Liver (tissue), 9 donors: ENCODE results near the gene GPR6. TPM values are rescaled to one million over a fixed set of nuclear protein-coding genes. Genes with fewer than 3 reads are reported as not detected.

Source experiments
- DNase-seq: peaks from one replicate; pipeline ENCODE4 v3.0.0-alpha.2; 2017; ENCODE audit warnings: low spot score
- H3K27ac ChIP-seq, 2 donors: one replicate each; pipeline ENCODE4 v1.7.0; 2013; ENCODE audit warnings: inconsistent platforms in 2 of 2, low read length in 2 of 2, control low read depth in 1 of 2, low read depth in 1 of 2, mild to moderate bottlenecking in 1 of 2
- H3K27me3 ChIP-seq, 4 donors: one replicate each; pipeline versions ENCODE4 v1.6.1 to v1.7.0; 2013; ENCODE audit warnings: low read length in 3 of 4, inconsistent platforms in 1 of 4, mild to moderate bottlenecking in 1 of 4, moderate library complexity in 1 of 4; ENCODE audit not compliant: control insufficient read depth in 4 of 4, insufficient read depth in 4 of 4
- H3K36me3 ChIP-seq, 4 donors: one replicate each; pipeline versions ENCODE4 v1.6.1 to v1.7.0; 2013; ENCODE audit warnings: low read length in 3 of 4, mild to moderate bottlenecking in 3 of 4, low read depth in 1 of 4, moderate library complexity in 1 of 4; ENCODE audit not compliant: control insufficient read depth in 4 of 4, insufficient read depth in 3 of 4
- H3K4me1 ChIP-seq, 4 donors: one replicate each; pipeline versions ENCODE4 v1.6.1 to v1.7.0; 2013; ENCODE audit warnings: low read length in 3 of 4, mild to moderate bottlenecking in 3 of 4, moderate library complexity in 1 of 4; ENCODE audit not compliant: control insufficient read depth in 4 of 4, insufficient read depth in 4 of 4
- H3K4me3 ChIP-seq, 3 donors: one replicate each; pipeline versions ENCODE4 v1.6.1 to v1.7.0; 2013; ENCODE audit warnings: low read length in 3 of 3, control low read depth in 1 of 3, low read depth in 1 of 3, mild to moderate bottlenecking in 1 of 3
- H3K9ac ChIP-seq, 2 donors: one replicate each; pipeline ENCODE4 v1.7.0; 2013; ENCODE audit warnings: low read length in 2 of 2, mild to moderate bottlenecking in 2 of 2, moderate library complexity in 2 of 2, control low read depth in 1 of 2, low read depth in 1 of 2
- H3K9me3 ChIP-seq, 4 donors: one replicate each; pipeline versions ENCODE4 v1.6.1 to v1.7.0; 2013; ENCODE audit warnings: low read length in 3 of 4; ENCODE audit not compliant: control insufficient read depth in 4 of 4
- EGR1 ChIP-seq, 2 donors: IDR thresholded peaks; 2 replicates each; pipeline ENCODE4 v1.6.1; 2016 to 2018; ENCODE audit warnings: antibody characterized with exemption in 2 of 2, low read depth in 2 of 2
- JUND ChIP-seq, 2 donors: IDR thresholded peaks; 2 replicates each; pipeline ENCODE4 v1.6.1; 2016; ENCODE audit warnings: antibody characterized with exemption in 2 of 2
- NR2F2 ChIP-seq: IDR thresholded peaks from 2 replicates; pipeline ENCODE4 v1.6.1; 2016; ENCODE audit warnings: antibody characterized with exemption
- SP1 ChIP-seq: IDR thresholded peaks from 2 replicates; pipeline ENCODE4 v1.6.1; 2018; ENCODE audit warnings: antibody characterized with exemption, mild to moderate bottlenecking
- TAF1 ChIP-seq: conservative IDR thresholded peaks from 2 replicates; pipeline ENCODE4 v1.6.1; 2016; ENCODE audit warnings: antibody characterized with exemption, mild to moderate bottlenecking
- YY1 ChIP-seq: IDR thresholded peaks from 2 replicates; pipeline ENCODE4 v1.6.1; 2016; ENCODE audit warnings: antibody characterized with exemption, mild to moderate bottlenecking
- WGBS: extraction: QIAGEN DNeasy Blood & Tissue Kit; methylation state at CpG from one replicate; pipeline ENCODE4 v1.1.7; 2013; 5-methylcytosine and 5-hydroxymethylcytosine counted together
- polyA plus RNA-seq, 2 donors: library from polyadenylated mRNA; stranded (reverse) in 1 of 2; unstranded in 1 of 2; fragments of 200-250 nt in 1 of 2; fragments of >200 nt in 1 of 2; fragmentation: Nextera tagmentation in 1 of 2; extraction: Ambion mirVana in 1 of 2; gene quantifications; one replicate each; pipeline versions ENCODE4 v1.2.1 to v1.2.3, GENCODE V29; 2013 to 2015
- total RNA-seq, 2 donors: library from RNA; depleted of rRNA; stranded (reverse); fragments of >200 nt; gene quantifications; one replicate each; pipeline ENCODE4 v1.2.3, GENCODE V29; 2014
- TF ChIP-seq, protein P1 (sequence below): IDR thresholded peaks from 2 replicates; pipeline ENCODE4 v1.6.1; 2016; ENCODE audit warnings: antibody characterized with exemption
- TF ChIP-seq, protein P2 (sequence below): IDR thresholded peaks from 2 replicates; pipeline ENCODE4 v1.6.1; 2016; ENCODE audit warnings: antibody characterized with exemption
- TF ChIP-seq, protein P3 (sequence below): IDR thresholded peaks from 2 replicates; pipeline ENCODE4 v1.6.1; 2016; ENCODE audit warnings: antibody characterized with exemption, mild to moderate bottlenecking
- TF ChIP-seq, protein P4 (sequence below): fragments of 150-350 bp; IDR thresholded peaks from 2 replicates; pipeline ENCODE4 v1.5.1; 2017; ENCODE audit warnings: improper control_type of control experiment, low read depth, low read length; ENCODE audit not compliant: missing input control
- TF ChIP-seq, protein P5 (sequence below): IDR thresholded peaks from 2 replicates; pipeline ENCODE4 v1.6.1; 2016; ENCODE audit warnings: antibody characterized with exemption
- donor health status: healthy.
- donor health status: healthy.
- donor health status: healthy.
- donor health status: healthy.
- donor health status: healthy.

The GPR6 gene
- total and polyA plus RNA-seq, 4 donors: not detected

DNA sequence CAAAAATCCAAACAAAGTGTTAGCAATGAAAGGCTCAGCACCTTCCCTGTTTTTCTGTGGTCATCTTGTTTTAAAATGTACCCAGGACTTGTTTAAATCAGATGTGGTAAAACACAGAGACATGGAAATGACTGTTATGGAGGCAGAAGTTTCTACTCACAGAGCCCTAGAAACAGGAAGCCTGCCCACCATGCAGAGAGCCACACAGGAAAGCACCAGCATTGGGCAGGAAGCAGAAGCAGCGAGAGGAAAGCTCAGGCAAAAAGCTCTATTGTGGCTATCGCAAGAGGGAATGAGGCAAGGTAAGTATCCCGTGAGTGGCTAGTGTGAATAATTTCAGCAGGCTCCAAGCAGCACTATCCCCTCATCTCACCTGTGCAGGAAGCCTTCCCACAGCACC is 42.8 kb downstream of the GPR6 start (continued):
- TF ChIP-seq YY1 (no peak), SP1 (no peak)
- TF ChIP-seq, protein P1, sequence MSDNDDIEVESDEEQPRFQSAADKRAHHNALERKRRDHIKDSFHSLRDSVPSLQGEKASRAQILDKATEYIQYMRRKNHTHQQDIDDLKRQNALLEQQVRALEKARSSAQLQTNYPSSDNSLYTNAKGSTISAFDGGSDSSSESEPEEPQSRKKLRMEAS: no peak
- TF ChIP-seq, protein P2, sequence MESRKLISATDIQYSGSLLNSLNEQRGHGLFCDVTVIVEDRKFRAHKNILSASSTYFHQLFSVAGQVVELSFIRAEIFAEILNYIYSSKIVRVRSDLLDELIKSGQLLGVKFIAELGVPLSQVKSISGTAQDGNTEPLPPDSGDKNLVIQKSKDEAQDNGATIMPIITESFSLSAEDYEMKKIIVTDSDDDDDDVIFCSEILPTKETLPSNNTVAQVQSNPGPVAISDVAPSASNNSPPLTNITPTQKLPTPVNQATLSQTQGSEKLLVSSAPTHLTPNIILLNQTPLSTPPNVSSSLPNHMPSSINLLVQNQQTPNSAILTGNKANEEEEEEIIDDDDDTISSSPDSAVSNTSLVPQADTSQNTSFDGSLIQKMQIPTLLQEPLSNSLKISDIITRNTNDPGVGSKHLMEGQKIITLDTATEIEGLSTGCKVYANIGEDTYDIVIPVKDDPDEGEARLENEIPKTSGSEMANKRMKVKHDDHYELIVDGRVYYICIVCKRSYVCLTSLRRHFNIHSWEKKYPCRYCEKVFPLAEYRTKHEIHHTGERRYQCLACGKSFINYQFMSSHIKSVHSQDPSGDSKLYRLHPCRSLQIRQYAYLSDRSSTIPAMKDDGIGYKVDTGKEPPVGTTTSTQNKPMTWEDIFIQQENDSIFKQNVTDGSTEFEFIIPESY: no peak

DNA sequence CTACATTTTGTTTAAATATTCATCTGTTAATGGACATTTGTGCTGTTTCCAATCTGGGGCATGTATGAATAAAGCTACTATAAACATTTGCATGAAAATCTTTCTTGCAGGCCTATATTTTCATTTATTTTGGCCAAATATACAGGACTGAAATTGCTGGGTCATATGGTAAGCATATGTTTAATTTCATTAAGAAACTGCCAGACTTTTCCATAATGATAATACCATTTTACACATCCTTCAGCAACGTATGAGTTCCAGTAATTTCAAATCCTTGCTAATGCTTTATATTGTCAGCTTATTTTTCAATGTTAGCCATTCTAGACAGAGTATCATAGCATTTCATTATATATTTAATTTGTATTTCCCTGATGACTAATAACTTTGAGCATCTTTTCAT is 51.0 kb downstream of the GPR6 start:
- Histone ChIP-seq H3K9ac (no peak overlapping the region), H3K27ac (no peak overlapping the region), H3K4me3 (no peak overlapping the region), H3K4me1 (no peaks in the 10 kb centered on the region), H3K36me3 (no peaks in the 10 kb centered on the region), H3K9me3 (no peaks in the 10 kb centered on the region), H3K27me3 (no peaks in the 10 kb centered on the region)
- 76% methylated on average over 1 of the region's 1 CpG for WGBS
- DNase-seq: no peak
- TF ChIP-seq NR2F2 (no peak), TAF1 (no peak), JUND (IDR thresholded peaks at IDR 0.05) (no peak), EGR1 (IDR thresholded peaks at IDR 0.05; ENCODE audit: low read depth in 2 of 2) (no peak), SP1 (no peak)
- TF ChIP-seq, protein P1: no peak
- TF ChIP-seq, protein P3, sequence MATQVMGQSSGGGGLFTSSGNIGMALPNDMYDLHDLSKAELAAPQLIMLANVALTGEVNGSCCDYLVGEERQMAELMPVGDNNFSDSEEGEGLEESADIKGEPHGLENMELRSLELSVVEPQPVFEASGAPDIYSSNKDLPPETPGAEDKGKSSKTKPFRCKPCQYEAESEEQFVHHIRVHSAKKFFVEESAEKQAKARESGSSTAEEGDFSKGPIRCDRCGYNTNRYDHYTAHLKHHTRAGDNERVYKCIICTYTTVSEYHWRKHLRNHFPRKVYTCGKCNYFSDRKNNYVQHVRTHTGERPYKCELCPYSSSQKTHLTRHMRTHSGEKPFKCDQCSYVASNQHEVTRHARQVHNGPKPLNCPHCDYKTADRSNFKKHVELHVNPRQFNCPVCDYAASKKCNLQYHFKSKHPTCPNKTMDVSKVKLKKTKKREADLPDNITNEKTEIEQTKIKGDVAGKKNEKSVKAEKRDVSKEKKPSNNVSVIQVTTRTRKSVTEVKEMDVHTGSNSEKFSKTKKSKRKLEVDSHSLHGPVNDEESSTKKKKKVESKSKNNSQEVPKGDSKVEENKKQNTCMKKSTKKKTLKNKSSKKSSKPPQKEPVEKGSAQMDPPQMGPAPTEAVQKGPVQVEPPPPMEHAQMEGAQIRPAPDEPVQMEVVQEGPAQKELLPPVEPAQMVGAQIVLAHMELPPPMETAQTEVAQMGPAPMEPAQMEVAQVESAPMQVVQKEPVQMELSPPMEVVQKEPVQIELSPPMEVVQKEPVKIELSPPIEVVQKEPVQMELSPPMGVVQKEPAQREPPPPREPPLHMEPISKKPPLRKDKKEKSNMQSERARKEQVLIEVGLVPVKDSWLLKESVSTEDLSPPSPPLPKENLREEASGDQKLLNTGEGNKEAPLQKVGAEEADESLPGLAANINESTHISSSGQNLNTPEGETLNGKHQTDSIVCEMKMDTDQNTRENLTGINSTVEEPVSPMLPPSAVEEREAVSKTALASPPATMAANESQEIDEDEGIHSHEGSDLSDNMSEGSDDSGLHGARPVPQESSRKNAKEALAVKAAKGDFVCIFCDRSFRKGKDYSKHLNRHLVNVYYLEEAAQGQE: no peak
- TF ChIP-seq, protein P4, sequence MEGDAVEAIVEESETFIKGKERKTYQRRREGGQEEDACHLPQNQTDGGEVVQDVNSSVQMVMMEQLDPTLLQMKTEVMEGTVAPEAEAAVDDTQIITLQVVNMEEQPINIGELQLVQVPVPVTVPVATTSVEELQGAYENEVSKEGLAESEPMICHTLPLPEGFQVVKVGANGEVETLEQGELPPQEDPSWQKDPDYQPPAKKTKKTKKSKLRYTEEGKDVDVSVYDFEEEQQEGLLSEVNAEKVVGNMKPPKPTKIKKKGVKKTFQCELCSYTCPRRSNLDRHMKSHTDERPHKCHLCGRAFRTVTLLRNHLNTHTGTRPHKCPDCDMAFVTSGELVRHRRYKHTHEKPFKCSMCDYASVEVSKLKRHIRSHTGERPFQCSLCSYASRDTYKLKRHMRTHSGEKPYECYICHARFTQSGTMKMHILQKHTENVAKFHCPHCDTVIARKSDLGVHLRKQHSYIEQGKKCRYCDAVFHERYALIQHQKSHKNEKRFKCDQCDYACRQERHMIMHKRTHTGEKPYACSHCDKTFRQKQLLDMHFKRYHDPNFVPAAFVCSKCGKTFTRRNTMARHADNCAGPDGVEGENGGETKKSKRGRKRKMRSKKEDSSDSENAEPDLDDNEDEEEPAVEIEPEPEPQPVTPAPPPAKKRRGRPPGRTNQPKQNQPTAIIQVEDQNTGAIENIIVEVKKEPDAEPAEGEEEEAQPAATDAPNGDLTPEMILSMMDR: no peak
- TF ChIP-seq, protein P5, sequence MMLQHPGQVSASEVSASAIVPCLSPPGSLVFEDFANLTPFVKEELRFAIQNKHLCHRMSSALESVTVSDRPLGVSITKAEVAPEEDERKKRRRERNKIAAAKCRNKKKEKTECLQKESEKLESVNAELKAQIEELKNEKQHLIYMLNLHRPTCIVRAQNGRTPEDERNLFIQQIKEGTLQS: no peak

Other genes starting within 250 kb of the GPR6 start
- gene WASF1, start 201.4 kb downstream of the GPR6 start, total RNA-seq: 1 to 10 TPM; 3.5 to 5.5 TPM
- gene WASF1, start 201.4 kb downstream of the GPR6 start, polyA plus RNA-seq: 1 to 10 TPM; 3.2 to 3.3 TPM
- 10 to 100 TPM; 13.2 to 13.4 TPM for gene CDC40, start 202.1 kb downstream of the GPR6 start, total RNA-seq
- gene CDC40, start 202.1 kb downstream of the GPR6 start, polyA plus RNA-seq: 10 to 100 TPM in 1 of 2 donors, 1 to 10 TPM in 1; 6.7 to 19.8 TPM